Hippocampal formation (tissue), 2 donors: Measurements from ENCODE around the gene CLDN5.

Experiments
- DNase-seq, 2 donors: peaks; one replicate each; lab custom pipeline; 2025; lab: John Stamatoyannopoulos, UW

Gene CLDN5

GRCh38 chr22:19503869-19504268 is 20.3 kb downstream of the CLDN5 start:
- DNase-seq = no peak

GRCh38 chr22:19503367-19503766 is 20.8 kb downstream of the CLDN5 start:
- no peak for DNase-seq

- DNase-seq = no peak
Measured at GRCh38 chr22:19501897-19502447, 22.2 kb downstream of the CLDN5 start.

GRCh38 chr22:19499880-19500242 is 24.3 kb downstream of the CLDN5 start:
- DNase-seq = no peak

- no peak for DNase-seq
Measured at GRCh38 chr22:19499236-19499879, 24.9 kb downstream of the CLDN5 start.

GRCh38 chr22:19498866-19499190 is 25.4 kb downstream of the CLDN5 start:
- DNase-seq = no peak

GRCh38 chr22:19498154-19498865 is 25.9 kb downstream of the CLDN5 start:
- no peak for DNase-seq

- DNase-seq = no peak
Measured at GRCh38 chr22:19497245-19497644, 27.0 kb downstream of the CLDN5 start.

GRCh38 chr22:19496324-19496630 is 27.9 kb downstream of the CLDN5 start:
- no peak for DNase-seq

- DNase-seq = no peak
Measured at GRCh38 chr22:19495562-19496323, 28.5 kb downstream of the CLDN5 start.

GRCh38 chr22:19494676-19495173 is 29.5 kb downstream of the CLDN5 start:
- no peak for DNase-seq

GRCh38 chr22:19494001-19494560 is 30.1 kb downstream of the CLDN5 start:
- no peak for DNase-seq

- no peak for DNase-seq
Measured at GRCh38 chr22:19492504-19493174, 31.6 kb downstream of the CLDN5 start.

- DNase-seq = no peak
Measured at GRCh38 chr22:19490628-19491230, 33.5 kb downstream of the CLDN5 start.

GRCh38 chr22:19488884-19489843 is 35.0 kb downstream of the CLDN5 start:
- peak in 1 of 2 donors; percentile 26 for DNase-seq

- DNase-seq = no peak
Measured at GRCh38 chr22:19488285-19488684, 35.9 kb downstream of the CLDN5 start.

- no peak for DNase-seq
Measured at GRCh38 chr22:19483481-19484244, 40.5 kb downstream of the CLDN5 start.

GRCh38 chr22:19482297-19482696 is 41.9 kb downstream of the CLDN5 start:
- DNase-seq = no peak

GRCh38 chr22:19480789-19481188 is 43.4 kb downstream of the CLDN5 start:
- DNase-seq = no peak

- DNase-seq = no peak
Measured at GRCh38 chr22:19480173-19480568, 44.0 kb downstream of the CLDN5 start.
